GM12872 (cell line): Measurements from ENCODE around the gene HAPSTR1.

ENCODE experiments used
- TF ChIP-seq, protein P1 (sequence below): IDR thresholded peaks from 3 replicates; pipeline ENCODE4 v1.5.1; 2011; ENCODE audit warnings: low read depth, mild to moderate bottlenecking, low read length, moderate library complexity; ENCODE audit not compliant: insufficient read depth

HAPSTR1 gene

DNA sequence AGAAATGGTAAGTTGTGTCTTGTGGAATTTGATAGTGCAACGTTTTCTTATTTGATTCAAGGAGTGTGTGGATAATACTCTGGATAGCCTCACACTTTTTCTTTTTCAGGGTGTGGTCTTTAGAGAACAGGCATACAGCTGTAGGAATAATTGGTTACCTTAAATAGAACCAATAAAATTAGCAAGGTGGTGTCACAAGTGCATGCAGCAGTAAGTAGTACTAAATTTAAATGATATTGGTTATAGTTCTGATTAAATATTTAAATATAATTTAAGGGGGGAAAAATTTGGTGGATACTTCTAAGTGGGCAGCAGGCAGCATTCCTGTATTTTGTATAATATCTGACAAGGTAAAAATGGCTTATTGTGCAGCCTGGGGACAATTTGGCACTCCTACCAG, 3.7 kb downstream of the HAPSTR1 start:
- TF ChIP-seq, protein P1, sequence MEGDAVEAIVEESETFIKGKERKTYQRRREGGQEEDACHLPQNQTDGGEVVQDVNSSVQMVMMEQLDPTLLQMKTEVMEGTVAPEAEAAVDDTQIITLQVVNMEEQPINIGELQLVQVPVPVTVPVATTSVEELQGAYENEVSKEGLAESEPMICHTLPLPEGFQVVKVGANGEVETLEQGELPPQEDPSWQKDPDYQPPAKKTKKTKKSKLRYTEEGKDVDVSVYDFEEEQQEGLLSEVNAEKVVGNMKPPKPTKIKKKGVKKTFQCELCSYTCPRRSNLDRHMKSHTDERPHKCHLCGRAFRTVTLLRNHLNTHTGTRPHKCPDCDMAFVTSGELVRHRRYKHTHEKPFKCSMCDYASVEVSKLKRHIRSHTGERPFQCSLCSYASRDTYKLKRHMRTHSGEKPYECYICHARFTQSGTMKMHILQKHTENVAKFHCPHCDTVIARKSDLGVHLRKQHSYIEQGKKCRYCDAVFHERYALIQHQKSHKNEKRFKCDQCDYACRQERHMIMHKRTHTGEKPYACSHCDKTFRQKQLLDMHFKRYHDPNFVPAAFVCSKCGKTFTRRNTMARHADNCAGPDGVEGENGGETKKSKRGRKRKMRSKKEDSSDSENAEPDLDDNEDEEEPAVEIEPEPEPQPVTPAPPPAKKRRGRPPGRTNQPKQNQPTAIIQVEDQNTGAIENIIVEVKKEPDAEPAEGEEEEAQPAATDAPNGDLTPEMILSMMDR = no peak

DNA sequence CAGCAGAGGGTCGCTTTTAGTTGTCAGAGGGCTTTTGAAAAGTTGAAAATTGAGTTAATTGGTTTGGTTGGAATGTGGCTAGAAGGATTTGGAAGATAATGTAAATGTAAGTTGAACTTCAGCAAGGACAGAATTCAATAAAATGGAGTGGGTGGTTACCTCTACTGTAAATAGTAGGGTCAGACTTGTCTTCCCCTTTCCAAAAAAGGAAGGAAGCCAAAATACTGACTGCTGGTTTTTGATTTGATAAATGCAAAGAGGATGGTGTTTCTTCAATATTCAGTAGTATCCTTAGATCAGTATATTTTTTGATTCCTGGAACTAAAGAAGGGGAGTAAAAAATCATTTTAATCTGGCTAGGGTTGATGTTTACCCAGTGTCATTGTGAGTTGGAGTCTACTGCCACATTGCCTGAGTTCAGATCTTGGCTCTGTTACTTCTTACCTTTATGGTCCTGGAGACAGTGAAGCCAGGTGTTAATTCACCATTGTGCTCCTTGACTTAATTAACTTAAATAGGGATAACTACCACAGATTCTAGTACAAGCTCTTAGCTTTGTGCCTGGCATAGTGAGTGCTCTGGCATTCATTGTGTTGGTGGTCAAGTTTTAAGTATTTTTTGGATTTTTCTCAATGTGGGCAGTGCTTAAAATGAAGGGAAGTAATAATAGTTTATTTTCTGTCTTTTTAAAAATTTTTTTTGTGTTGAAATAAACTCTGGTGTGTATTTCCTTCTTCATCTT, 4.4 kb downstream of the HAPSTR1 start:
- TF ChIP-seq, protein P1 = no peak

DNA sequence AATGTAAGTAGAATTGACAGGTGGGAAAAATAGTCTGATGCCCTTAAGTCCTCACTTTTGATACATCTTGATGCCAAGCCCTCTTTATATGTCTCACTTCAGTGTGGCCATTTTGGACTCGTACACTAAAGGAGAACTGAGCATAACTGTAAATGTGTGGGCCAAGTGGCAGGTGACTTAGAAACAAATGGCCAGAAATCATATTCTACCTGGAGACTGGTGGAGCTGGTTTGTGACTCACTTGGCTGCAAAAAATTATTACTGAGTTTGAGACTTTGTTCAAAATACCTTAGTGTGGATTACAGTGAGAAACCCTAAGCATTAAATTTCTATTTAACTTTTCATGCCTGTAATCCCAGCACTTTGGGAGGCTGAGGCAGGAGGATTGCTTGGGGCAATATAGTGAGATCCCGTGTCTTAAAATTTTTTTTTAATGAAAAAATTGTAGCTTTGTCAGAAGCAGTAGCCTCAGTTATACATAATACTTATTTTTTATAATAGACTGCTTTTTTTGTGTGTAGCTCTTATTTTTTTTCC, 5.0 kb downstream of the HAPSTR1 start:
- TF ChIP-seq, protein P1 = no peak

DNA sequence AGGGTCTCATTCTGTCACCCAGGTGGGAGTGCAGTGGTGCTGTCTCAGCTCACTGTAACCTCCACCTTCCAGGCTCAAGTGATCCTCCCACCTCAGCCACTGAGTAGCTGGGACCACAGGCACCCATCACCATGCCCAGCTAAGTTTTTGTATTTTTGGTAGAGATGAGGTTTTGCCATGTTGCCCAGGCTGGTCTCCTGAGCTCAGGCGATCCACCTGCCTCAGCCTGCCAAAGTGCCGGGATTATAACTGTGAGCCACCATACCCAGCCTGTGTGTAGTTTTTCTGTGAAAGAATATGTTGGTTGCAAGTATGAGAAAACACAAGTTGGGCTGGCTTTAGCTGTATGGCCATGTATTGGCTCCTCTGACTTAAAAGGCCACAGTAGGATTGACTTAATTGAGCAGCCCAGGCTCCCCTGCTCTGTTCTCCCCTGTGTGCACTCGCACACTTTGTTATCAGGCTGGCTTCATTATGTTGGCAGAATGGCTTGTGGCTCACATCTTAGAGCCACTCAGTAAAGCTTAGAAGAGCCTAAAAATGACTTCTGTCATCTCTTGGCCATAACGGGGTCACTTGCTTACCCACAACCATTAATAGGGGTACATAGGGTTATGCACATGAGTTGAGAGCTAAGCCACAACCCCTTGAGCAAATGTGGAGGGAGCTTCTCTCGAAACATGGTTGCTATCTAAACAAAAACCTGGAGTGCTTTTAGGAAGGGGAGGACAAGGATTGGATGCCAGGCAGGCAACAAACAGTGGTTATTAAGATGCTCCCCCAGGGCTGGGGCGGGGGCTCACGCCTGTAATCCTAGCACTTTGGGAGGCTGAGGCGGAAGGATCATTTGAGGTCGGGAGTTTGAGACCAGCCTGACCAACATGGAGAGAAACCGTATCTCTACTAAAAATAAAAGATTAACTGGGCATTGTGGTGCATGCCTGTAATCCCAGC, 6.1 kb downstream of the HAPSTR1 start:
- TF ChIP-seq, protein P1 = no peak

DNA sequence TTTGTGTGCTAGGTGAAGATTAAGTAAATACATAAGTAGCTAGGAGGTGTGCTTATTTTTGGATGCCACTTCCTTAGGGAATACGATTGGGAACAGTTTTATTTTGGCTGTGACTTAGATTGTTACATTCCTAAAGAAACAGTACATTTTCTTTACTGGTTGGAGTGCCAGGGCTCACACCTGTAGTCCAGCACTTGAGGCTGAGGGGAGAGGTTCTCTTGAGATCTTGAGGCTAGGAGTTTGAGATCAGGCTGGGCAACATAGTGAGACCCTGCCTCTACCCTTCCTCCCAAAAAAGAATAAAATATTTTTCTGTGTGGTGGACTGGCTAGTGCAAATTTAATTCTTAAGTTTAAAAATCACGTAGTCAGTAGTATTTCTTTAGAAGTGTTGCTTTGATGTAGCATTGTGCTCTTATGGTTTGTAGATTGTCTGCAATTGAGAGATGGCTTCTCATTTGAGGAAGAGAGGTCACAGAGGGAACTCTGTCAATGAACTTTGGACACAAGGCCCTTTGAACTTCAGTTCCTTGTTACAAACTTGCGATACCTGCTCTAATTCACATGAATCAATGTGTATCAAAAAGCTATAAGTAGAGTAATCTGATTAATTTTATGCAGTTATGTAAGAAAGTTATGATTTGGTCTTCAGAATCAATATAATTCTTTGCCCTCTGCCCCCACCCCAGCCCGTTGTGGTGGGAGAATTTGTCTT, 7.1 kb downstream of the HAPSTR1 start:
- TF ChIP-seq, protein P1 = no peak

DNA sequence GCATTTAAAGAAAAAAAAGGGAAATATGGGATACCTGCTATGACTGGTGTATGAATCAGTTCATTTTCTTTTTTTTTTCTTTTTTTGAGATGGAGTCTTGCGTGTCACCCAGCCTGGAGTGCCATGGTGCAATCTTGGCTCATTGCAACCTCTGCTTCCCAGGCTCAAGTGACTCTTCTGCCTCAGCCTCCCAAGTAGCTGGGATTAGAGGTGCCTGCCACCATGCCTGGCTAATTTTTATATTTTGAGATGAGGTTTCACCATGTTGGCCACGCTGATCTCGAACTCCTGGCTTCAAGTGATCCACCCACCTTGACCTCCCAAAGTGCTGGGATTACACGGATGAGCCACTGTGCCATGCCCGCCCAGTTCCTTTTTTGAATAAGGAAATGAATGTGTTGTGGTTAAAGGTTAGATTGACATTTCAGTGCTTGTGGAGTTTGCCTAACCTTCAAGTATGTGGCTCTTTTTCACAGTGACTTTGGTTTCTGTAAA, 7.7 kb downstream of the HAPSTR1 start:
- TF ChIP-seq, protein P1 = no peak
